OCI-LY3 (cell line): ENCODE data around the gene CST4.

ENCODE experiments used
- CTCF ChIP-seq: fragments of 200-600, 300-600 bp; sonication (generic); IDR thresholded peaks from 2 replicates; pipeline ENCODE4 v1.5.1; 2014; ENCODE audit warnings: antibody characterized with exemption, low read length, low read depth
- EZH2phosphoT487 ChIP-seq: fragments of 200-600 bp; shearing (Covaris generic); IDR thresholded peaks from 2 replicates; pipeline ENCODE4 v1.6.1; 2018; ENCODE audit warnings: antibody characterized with exemption, mixed run types, low read depth

GRCh38 chr20:23654717-23655116 is 34.1 kb downstream of the CST4 start:
- no peak for TF ChIP-seq CTCF
- no peak for TF ChIP-seq EZH2phosphoT487
